A549 (cell line): ENCODE results near the gene ARFGEF2. TPM values are rescaled to one million over a fixed set of nuclear protein-coding genes. Genes with fewer than 3 reads are reported as not detected.

Source experiments
- ATAC-seq, 2 experiments: fragments of 200-7000 bp in 1 of 2; fragments of >200 bp in 1 of 2; cut with Nextera tagmentation in 1 of 2; cut with Tn5 transposase in 1 of 2; 3 replicates each; pipeline versions ENCODE4 v1.8.0 to v1.9.1; 2018 to 2020; ENCODE audit warnings: mild to moderate bottlenecking in 1 of 2, moderate library complexity in 1 of 2
- CTCF ChIA-PET: fragments of 300-600 bp; sonication (Branson Sonifier 250); formaldehyde crosslinking; extraction: SDS; loops from one replicate; lab custom pipeline; 2021; ENCODE audit warnings: antibody characterized with exemption, inconsistent platforms; lab: Yijun Ruan, JAX
- POLR2A ChIA-PET: fragments of 350-600 bp; formaldehyde crosslinking; extraction: SDS; loops from one replicate; lab custom pipeline; 2021; ENCODE audit warnings: antibody characterized with exemption, inconsistent platforms; lab: Yijun Ruan, JAX
- DNase-seq, 2 experiments: peaks; one replicate each; pipeline versions ENCODE4 v3.0.0 to v3.0.0-alpha.2; 2011 to 2016; ENCODE audit warnings: low read depth in 1 of 2, low spot score in 1 of 2
- FAIRE-seq: peaks from 2 replicates; lab custom pipeline; 2011; peaks lifted over from hg19 to GRCh38; lab: Jason Lieb, UNC
- H3K27ac ChIP-seq, 2 experiments: fragments of >200 bp; sonication (Bioruptor Twin); formaldehyde crosslinking; 3 replicates each; pipeline ENCODE4 v1.5.1; 2016 to 2017
- H3K4me1 ChIP-seq: fragments of >200 bp; sonication (Bioruptor Twin); formaldehyde crosslinking; 3 replicates; pipeline ENCODE4 v1.6.1; 2016
- H3K4me2 ChIP-seq: fragments of >200 bp; sonication (Bioruptor Twin); formaldehyde crosslinking; 3 replicates; pipeline ENCODE4 v1.6.1; 2016
- H3K4me3 ChIP-seq: fragments of >200 bp; sonication (Bioruptor Twin); formaldehyde crosslinking; 3 replicates; pipeline ENCODE4 v1.5.1; 2016
- H3K9me3 ChIP-seq: fragments of >200 bp; sonication (Bioruptor Twin); formaldehyde crosslinking; 3 replicates; pipeline ENCODE4 v1.6.1; 2016
- BCL3 ChIP-seq: fragments of >200 bp; sonication (Bioruptor Twin); formaldehyde crosslinking; IDR thresholded peaks from 3 replicates; pipeline ENCODE4 v1.6.1; 2016
- BHLHE40 ChIP-seq: IDR thresholded peaks from 2 replicates; pipeline ENCODE4 v1.6.1; 2012; ENCODE audit warnings: low read depth, low read length, inconsistent platforms
- EHF ChIP-seq: fragments of 250-450 bp; sonication (Bioruptor Pico); IDR thresholded peaks from 2 replicates; pipeline ENCODE4 v1.5.0; 2020; ENCODE audit warnings: mild to moderate bottlenecking
- ELK1 ChIP-seq: fragments of 150-350 bp; IDR thresholded peaks from 2 replicates; pipeline ENCODE4 v1.6.1; 2014; ENCODE audit warnings: low read depth, mild to moderate bottlenecking, low read length
- ESRRA ChIP-seq: fragments of 150-350 bp; IDR thresholded peaks from 2 replicates; pipeline ENCODE4 v1.6.1; 2014; ENCODE audit warnings: mild to moderate bottlenecking, low read length, borderline replicate concordance
- FOSB ChIP-seq: fragments of 250-450 bp; sonication (Bioruptor Pico); IDR thresholded peaks from 2 replicates; pipeline ENCODE4 v1.5.0; 2020; ENCODE audit warnings: mild to moderate bottlenecking, moderate library complexity
- FOSL2 ChIP-seq, 2 experiments: fragments of 450-650 bp in 1 of 2; fragments of >200 bp in 1 of 2; sonication (Bioruptor Twin) in 1 of 2; formaldehyde crosslinking; IDR thresholded peaks; 2 replicates each; pipeline versions ENCODE4 v1.5.0 to v1.6.1; 2016 to 2020; ENCODE audit warnings: mild to moderate bottlenecking in 1 of 2, moderate library complexity in 1 of 2
- GATA3 ChIP-seq: IDR thresholded peaks from 2 replicates; pipeline ENCODE4 v1.6.1; 2012; ENCODE audit warnings: borderline replicate concordance
- HEYL ChIP-seq: fragments of 250-450 bp; sonication (Bioruptor Pico); IDR thresholded peaks from 2 replicates; pipeline ENCODE4 v1.8.0; 2021; ENCODE audit warnings: mild to moderate bottlenecking, moderate library complexity
- HOXA7 ChIP-seq: fragments of 250-450 bp; sonication (Bioruptor Pico); IDR thresholded peaks from 2 replicates; pipeline ENCODE4 v1.5.0; 2020; ENCODE audit warnings: mild to moderate bottlenecking, moderate library complexity
- HOXB13 ChIP-seq: fragments of 250-450 bp; sonication (Bioruptor Pico); IDR thresholded peaks from 2 replicates; pipeline ENCODE4 v1.5.0; 2020; ENCODE audit warnings: low read depth, mild to moderate bottlenecking, moderate library complexity
- KDM5A ChIP-seq: fragments of 200-600 bp; sonication (generic); IDR thresholded peaks from 2 replicates; pipeline ENCODE4 v1.6.1; 2016; ENCODE audit warnings: antibody characterized with exemption, mild to moderate bottlenecking
- MAX ChIP-seq: IDR thresholded peaks from 2 replicates; pipeline ENCODE4 v1.6.1; 2012
- NFE2L2 ChIP-seq: fragments of 150-350 bp; conservative IDR thresholded peaks from 2 replicates; pipeline ENCODE4 v1.6.1; 2014; ENCODE audit warnings: low read length
- NPAS2 ChIP-seq: fragments of 250-450 bp; sonication (Bioruptor Pico); IDR thresholded peaks from 2 replicates; pipeline ENCODE4 v1.8.0; 2022; ENCODE audit warnings: mild to moderate bottlenecking, moderate library complexity, borderline replicate concordance
- NR3C1 ChIP-seq: fragments of >200 bp; sonication (Bioruptor Twin); formaldehyde crosslinking; IDR thresholded peaks from 3 replicates; pipeline ENCODE4 v1.6.1; 2017
- PBX3 ChIP-seq: IDR thresholded peaks from 2 replicates; pipeline ENCODE4 v1.6.1; 2012
- PHF8 ChIP-seq: fragments of 200-600 bp; sonication (generic); IDR thresholded peaks from 2 replicates; pipeline ENCODE4 v1.6.1; 2016; ENCODE audit warnings: low read depth, mild to moderate bottlenecking, antibody characterized with exemption, moderate library complexity, borderline replicate concordance
- POLR2AphosphoS2 ChIP-seq: conservative IDR thresholded peaks from 2 replicates; pipeline ENCODE4 v1.6.1; 2012; ENCODE audit warnings: low read length, improper control_type of control experiment, inconsistent platforms
- RARB ChIP-seq: fragments of 250-450 bp; sonication (Bioruptor Pico); IDR thresholded peaks from 2 replicates; pipeline ENCODE4 v1.8.0; 2021; ENCODE audit warnings: mild to moderate bottlenecking, moderate library complexity
- SMC3 ChIP-seq: fragments of >200 bp; sonication (Bioruptor Twin); formaldehyde crosslinking; IDR thresholded peaks from 3 replicates; pipeline ENCODE4 v1.6.1; 2018; ENCODE audit warnings: inconsistent platforms
- ZNF302 ChIP-seq: fragments of 250-450 bp; sonication (Bioruptor Pico); IDR thresholded peaks from 2 replicates; pipeline ENCODE4 v1.9.0; 2021; ENCODE audit warnings: inconsistent platforms, mild to moderate bottlenecking, moderate library complexity
- ZSCAN20 ChIP-seq: fragments of 250-450 bp; sonication (Bioruptor Pico); IDR thresholded peaks from 2 replicates; pipeline ENCODE4 v1.8.0; 2022; ENCODE audit warnings: mild to moderate bottlenecking, moderate library complexity
- WGBS: methylation state at CpG from one replicate; pipeline ENCODE4 v1.1.6; 2017; ENCODE audit errors: missing lambda C conversion rate; 5-methylcytosine and 5-hydroxymethylcytosine counted together
- polyA plus RNA-seq, 4 experiments: library from polyadenylated mRNA; depleted of rRNA in 3 of 4; stranded (reverse); fragments of >200 nt; fragmentation: RNase III in 1 of 4; extraction: RNeasy Plus Mini Kit Qiagen cat#74134 plus additional on column Dnase treatment in 1 of 4; gene quantifications; 2 replicates in 3 of 4; 3 replicates in 1 of 4; pipeline ENCODE4 v1.2.3, GENCODE V29; 2011 to 2017
- TF ChIP-seq, protein P1 (sequence below): fragments of >200 bp; sonication (Bioruptor Twin); formaldehyde crosslinking; IDR thresholded peaks from 2 replicates; pipeline ENCODE4 v1.6.1; 2016
- TF ChIP-seq, protein P2 (sequence below): IDR thresholded peaks from 2 replicates; pipeline ENCODE4 v1.6.1; 2012; ENCODE audit warnings: low read depth, borderline replicate concordance

ARFGEF2 gene
- polyA plus RNA-seq, 2 of the 4 experiments (the other 2 are of a cell fraction) = 12.3 to 24.3 TPM

DNA sequence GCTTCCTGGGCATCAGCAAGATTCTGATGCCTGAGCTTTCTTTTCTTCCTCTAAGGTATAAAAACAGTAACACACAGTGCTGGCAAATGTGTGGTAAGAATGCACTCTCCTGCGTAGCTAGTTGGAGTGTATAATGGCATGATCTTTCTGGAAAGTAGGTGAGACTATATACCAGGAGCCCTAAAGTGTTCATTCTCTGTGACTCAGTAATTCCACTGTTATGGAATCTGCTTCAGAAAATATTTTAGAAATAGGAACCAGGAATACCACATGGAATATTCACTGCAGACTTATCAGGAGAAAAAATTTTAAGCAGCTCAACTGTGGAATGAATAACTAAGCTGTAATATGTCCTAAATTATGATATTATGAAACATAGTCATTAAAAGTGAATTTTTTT lies 107.7 kb downstream of the ARFGEF2 start (continued):
- TF ChIP-seq KDM5A (no peak), RARB (CRISPR knock-in tag) (no peak), GATA3 (no peak)
- TF ChIP-seq, protein P1, sequence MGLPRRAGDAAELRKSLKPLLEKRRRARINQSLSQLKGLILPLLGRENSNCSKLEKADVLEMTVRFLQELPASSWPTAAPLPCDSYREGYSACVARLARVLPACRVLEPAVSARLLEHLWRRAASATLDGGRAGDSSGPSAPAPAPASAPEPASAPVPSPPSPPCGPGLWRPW = no peak

DNA sequence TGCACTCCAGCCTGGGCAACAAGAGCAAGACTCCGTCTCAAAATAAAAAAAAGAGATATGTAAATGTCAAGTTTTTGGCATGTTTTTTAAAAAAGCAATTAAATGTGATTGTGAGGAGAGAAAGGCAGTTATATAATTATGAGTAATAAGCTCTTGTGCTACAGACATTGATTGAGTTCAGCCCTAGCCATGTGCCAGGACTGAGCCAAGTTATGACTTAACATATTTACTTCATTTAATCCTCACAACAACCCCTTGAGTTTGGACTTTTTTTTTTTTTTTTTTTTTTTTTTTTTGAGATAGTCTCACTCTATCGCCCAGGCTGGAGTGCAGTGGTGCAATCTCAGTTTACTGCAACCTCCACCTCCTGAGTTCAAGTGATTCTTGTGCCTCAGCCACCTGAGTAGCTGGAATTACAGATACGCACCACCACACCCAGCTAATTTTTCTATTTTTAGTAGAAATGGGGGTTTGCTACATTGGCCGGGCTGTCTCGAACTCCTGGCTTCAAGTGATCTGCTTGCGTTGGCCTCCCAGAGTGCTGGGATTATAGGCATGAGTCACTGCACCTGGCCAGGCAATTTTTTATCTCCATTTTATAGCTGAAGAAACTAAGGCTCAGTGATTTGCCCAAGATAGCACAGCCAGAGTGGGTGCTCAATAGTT lies 109.6 kb downstream of the ARFGEF2 start:
- ATAC-seq (no peak), FAIRE-seq (no peak), DNase-seq (no peak)
- Histone ChIP-seq H3K4me1 (no peaks in the 10 kb centered on the region), H3K9me3 (no peaks in the 10 kb centered on the region), H3K27ac (no peak overlapping the region), H3K4me2 (no peak overlapping the region), H3K4me3 (no peak overlapping the region)
- ChIA-PET POLR2A (no interaction called here), CTCF (interaction anchor here (1.3 kb wide), 1 partner anchor 19 kb away, joined by 3 read pairs; no protein-coding TSS in a partner anchor)
- TF ChIP-seq ELK1 (no peak), SMC3 (no peak), HOXB13 (CRISPR knock-in tag) (no peak), PHF8 (no peak), MAX (no peak), KDM5A (no peak), ZNF302 (CRISPR knock-in tag) (no peak), EHF (no peak), ESRRA (no peak)
- WGBS = 92% methylated on average over 6 of the region's 6 CpGs

DNA sequence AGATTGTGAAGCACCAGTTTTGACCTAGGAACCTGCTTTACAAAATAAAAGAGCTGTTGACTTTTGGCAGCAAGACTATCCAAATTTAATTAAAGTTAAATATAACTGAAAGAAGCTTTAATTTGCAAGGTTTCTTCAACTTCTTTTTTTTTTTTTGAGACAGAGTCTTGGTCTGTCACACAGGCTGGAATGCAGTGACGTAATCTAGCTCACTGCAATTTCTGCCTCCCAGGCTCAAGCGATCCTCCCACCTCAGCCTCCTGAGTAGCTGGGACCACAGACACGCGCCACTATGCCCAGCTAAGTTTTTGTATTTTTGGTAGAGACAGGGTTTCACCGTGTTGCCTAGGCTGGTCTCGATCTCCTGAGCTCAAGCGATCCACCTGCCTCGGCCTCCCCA lies 110.9 kb downstream of the ARFGEF2 start:
- no peak for TF ChIP-seq FOSB (CRISPR knock-in tag)
- no peak for TF ChIP-seq ZSCAN20 (CRISPR knock-in tag)
- TF ChIP-seq HEYL (CRISPR knock-in tag) = no peak
- TF ChIP-seq, protein P1 = no peak
- TF ChIP-seq NFE2L2 = no peak
- no peak for TF ChIP-seq BCL3
- no peak for TF ChIP-seq FOSL2 (IDR thresholded peaks at IDR 0.05)
- no peak for TF ChIP-seq FOSL2 (CRISPR knock-in tag; IDR thresholded peaks at IDR 0.05)
- TF ChIP-seq POLR2AphosphoS2 = no peak
- TF ChIP-seq NR3C1 = no peak
- no peak for TF ChIP-seq NPAS2 (CRISPR knock-in tag)
- TF ChIP-seq, protein P2, sequence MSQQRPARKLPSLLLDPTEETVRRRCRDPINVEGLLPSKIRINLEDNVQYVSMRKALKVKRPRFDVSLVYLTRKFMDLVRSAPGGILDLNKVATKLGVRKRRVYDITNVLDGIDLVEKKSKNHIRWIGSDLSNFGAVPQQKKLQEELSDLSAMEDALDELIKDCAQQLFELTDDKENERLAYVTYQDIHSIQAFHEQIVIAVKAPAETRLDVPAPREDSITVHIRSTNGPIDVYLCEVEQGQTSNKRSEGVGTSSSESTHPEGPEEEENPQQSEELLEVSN = no peak
- no peak for TF ChIP-seq ELK1
- no peak for TF ChIP-seq KDM5A
- TF ChIP-seq BHLHE40 = no peak
- TF ChIP-seq HOXA7 (CRISPR knock-in tag) = no peak
- no peak for TF ChIP-seq PBX3
- Histone ChIP-seq H3K9me3 (no peaks in the 10 kb centered on the region), H3K4me2 (no peak overlapping the region), H3K27ac (no peak overlapping the region), H3K4me1 (no peaks in the 10 kb centered on the region), H3K4me3 (no peak overlapping the region)
- ATAC-seq (no peak), DNase-seq (no peak), FAIRE-seq (no peak)
- ChIA-PET CTCF (interaction anchor here (1.4 kb wide), 1 partner anchor 100 kb away, joined by 3 read pairs; no protein-coding TSS in a partner anchor), POLR2A (interaction anchor here (0.7 kb wide), 1 partner anchor 11 kb away, joined by 3 read pairs; no protein-coding TSS in a partner anchor)
- WGBS = 94% methylated on average over 8 of the region's 8 CpGs
